Loucy (cell line): ENCODE results near the gene OGG1.

Source experiments
- H2AFZ ChIP-seq: fragments of 200-600 bp; sonication (generic); 2 replicates; pipeline ENCODE4 v1.6.0; 2016; ENCODE audit warnings: antibody characterized with exemption, mild to moderate bottlenecking, low read length, moderate library complexity
- H3F3A ChIP-seq: fragments of 200-600 bp; 2 replicates; pipeline ENCODE4 v1.6.0; 2016; ENCODE audit warnings: antibody characterized with exemption, low read depth, mild to moderate bottlenecking
- H3K27me3 ChIP-seq: fragments of 200-600 bp; sonication (generic); 2 replicates; pipeline ENCODE4 v1.6.1; 2014; ENCODE audit warnings: low read length, mild to moderate bottlenecking; ENCODE audit not compliant: insufficient read depth, poor library complexity, severe bottlenecking
- H3K36me3 ChIP-seq: fragments of 200-600 bp; sonication (generic); 2 replicates; pipeline ENCODE4 v1.6.1; 2016; ENCODE audit warnings: low read length; ENCODE audit not compliant: insufficient read depth
- H3K4me1 ChIP-seq: fragments of 200-600 bp; sonication (generic); 2 replicates; pipeline ENCODE4 v1.5.1; 2014; ENCODE audit warnings: low read length, mild to moderate bottlenecking; ENCODE audit not compliant: insufficient read depth, poor library complexity, severe bottlenecking
- H3K4me2 ChIP-seq: fragments of 200-600 bp; sonication (generic); 2 replicates; pipeline ENCODE4 v1.6.0; 2014; ENCODE audit warnings: antibody characterized with exemption, low read length, low read depth, mild to moderate bottlenecking; ENCODE audit not compliant: poor library complexity, severe bottlenecking
- H3K4me3 ChIP-seq: fragments of 200-600 bp; sonication (generic); 2 replicates; pipeline ENCODE4 v1.5.1; 2014; ENCODE audit warnings: low read length, mild to moderate bottlenecking, mixed read lengths; ENCODE audit not compliant: poor library complexity, severe bottlenecking
- H3K79me2 ChIP-seq: fragments of 200-600 bp; sonication (generic); 2 replicates; pipeline ENCODE4 v1.6.1; 2014; ENCODE audit warnings: low read length; ENCODE audit not compliant: insufficient read depth
- H3K9ac ChIP-seq: fragments of 200-600 bp; sonication (generic); 2 replicates; pipeline ENCODE4 v1.6.0; 2014; ENCODE audit warnings: mild to moderate bottlenecking, low read depth, low read length, moderate library complexity; ENCODE audit not compliant: poor library complexity, severe bottlenecking
- H3K9me2 ChIP-seq: fragments of 200-600 bp; sonication (generic); replicated peaks from 2 replicates; pipeline ENCODE4 v1.6.1; 2016; ENCODE audit warnings: low read depth, low read length, mixed read lengths
- H3K9me3 ChIP-seq: fragments of 200-600 bp; sonication (generic); 2 replicates; pipeline ENCODE4 v1.6.1; 2014; ENCODE audit warnings: mild to moderate bottlenecking, antibody characterized with exemption, low read length, low read depth; ENCODE audit not compliant: insufficient read depth
- H4K20me1 ChIP-seq: fragments of 200-600 bp; sonication (generic); 2 replicates; pipeline ENCODE4 v1.6.0; 2014; ENCODE audit warnings: antibody characterized with exemption, low read length, mild to moderate bottlenecking; ENCODE audit not compliant: insufficient read depth, poor library complexity, severe bottlenecking
- EZH2phosphoT487 ChIP-seq: fragments of 200-600 bp; IDR thresholded peaks from 2 replicates; pipeline ENCODE4 v1.6.1; 2018; ENCODE audit warnings: antibody characterized with exemption, mild to moderate bottlenecking, moderate library complexity, borderline replicate concordance
- TF ChIP-seq, protein P1 (sequence below): fragments of 200-600 bp; sonication (generic); conservative IDR thresholded peaks from 2 replicates; pipeline ENCODE4 v1.5.1; 2014; ENCODE audit warnings: mild to moderate bottlenecking, antibody characterized with exemption, low read length

The OGG1 gene

DNA sequence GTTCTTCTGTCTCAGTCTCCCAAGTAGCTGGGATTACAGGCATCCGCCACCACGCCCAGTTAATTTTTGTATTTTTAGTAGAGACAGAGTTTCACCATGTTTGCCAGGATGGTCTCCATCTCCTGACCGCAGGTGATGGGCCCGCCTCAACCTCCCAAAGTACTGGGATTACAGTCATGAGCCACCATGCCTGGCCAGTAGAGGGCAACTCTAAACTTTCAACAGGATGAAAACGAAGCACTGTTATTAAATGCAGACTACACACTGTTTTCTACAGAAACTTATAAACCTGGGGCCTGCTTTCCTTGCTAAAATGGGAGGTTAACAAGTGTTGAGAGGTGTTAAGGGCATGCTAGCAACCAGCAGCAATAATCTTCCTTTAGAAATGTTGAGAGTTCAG lies 50.8 kb downstream of the OGG1 start:
- H4K20me1 ChIP-seq: peaks cover 1% of the 10 kb centered on the region
- no peak overlapping the region for H2AFZ ChIP-seq
- H3K36me3 ChIP-seq: peaks cover 73% of the 10 kb centered on the region
- H3K4me3 ChIP-seq: no peak overlapping the region
- no peaks in the 10 kb centered on the region for H3K27me3 ChIP-seq
- TF ChIP-seq, protein P1, sequence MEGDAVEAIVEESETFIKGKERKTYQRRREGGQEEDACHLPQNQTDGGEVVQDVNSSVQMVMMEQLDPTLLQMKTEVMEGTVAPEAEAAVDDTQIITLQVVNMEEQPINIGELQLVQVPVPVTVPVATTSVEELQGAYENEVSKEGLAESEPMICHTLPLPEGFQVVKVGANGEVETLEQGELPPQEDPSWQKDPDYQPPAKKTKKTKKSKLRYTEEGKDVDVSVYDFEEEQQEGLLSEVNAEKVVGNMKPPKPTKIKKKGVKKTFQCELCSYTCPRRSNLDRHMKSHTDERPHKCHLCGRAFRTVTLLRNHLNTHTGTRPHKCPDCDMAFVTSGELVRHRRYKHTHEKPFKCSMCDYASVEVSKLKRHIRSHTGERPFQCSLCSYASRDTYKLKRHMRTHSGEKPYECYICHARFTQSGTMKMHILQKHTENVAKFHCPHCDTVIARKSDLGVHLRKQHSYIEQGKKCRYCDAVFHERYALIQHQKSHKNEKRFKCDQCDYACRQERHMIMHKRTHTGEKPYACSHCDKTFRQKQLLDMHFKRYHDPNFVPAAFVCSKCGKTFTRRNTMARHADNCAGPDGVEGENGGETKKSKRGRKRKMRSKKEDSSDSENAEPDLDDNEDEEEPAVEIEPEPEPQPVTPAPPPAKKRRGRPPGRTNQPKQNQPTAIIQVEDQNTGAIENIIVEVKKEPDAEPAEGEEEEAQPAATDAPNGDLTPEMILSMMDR: peak; percentile 54
- no peak for TF ChIP-seq EZH2phosphoT487
- peaks cover 28% of the 10 kb centered on the region for H3K79me2 ChIP-seq
- H3K4me2 ChIP-seq: no peak overlapping the region
- no peaks in the 10 kb centered on the region for H3K9me3 ChIP-seq
- H3K4me1 ChIP-seq: peaks cover under 1% of the 10 kb centered on the region
- no peaks in the 10 kb centered on the region for H3F3A ChIP-seq
- no peak overlapping the region for H3K9ac ChIP-seq
- no peaks in the 10 kb centered on the region for H3K9me2 ChIP-seq

DNA sequence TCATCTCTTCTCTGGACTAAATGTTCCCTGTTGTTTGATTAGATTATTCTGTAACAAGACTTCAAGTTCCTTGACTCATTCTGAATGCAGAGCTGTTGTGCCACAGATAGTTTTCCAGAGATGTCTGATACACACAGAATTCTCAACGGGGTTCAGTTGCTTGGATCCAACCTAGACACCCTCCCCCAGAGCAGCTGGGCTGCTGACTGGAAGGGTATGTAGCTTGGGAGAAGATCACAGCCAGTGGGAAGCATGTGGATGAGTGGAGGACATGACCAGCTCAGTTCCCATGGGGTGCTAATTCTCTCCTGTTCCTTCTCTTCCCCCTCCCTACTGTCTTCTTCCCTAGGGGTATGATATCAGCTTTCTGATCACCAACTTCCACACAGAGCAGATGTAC lies 53.7 kb downstream of the OGG1 start:
- no peak overlapping the region for H2AFZ ChIP-seq
- H3F3A ChIP-seq: no peaks in the 10 kb centered on the region; the same call in 1 of the 2 replicates
- H3K9me3 ChIP-seq: no peaks in the 10 kb centered on the region
- no peak overlapping the region for H3K4me2 ChIP-seq
- no peaks in the 10 kb centered on the region for H3K4me1 ChIP-seq
- no peaks in the 10 kb centered on the region for H3K79me2 ChIP-seq
- no peaks in the 10 kb centered on the region for H3K27me3 ChIP-seq
- no peak overlapping the region for H3K4me3 ChIP-seq
- H4K20me1 ChIP-seq: no peaks in the 10 kb centered on the region
- TF ChIP-seq, protein P1: no peak
- no peak for TF ChIP-seq EZH2phosphoT487
- H3K9me2 ChIP-seq: no peaks in the 10 kb centered on the region
- H3K9ac ChIP-seq: no peak overlapping the region
- H3K36me3 ChIP-seq: peaks cover 80% of the 10 kb centered on the region

DNA sequence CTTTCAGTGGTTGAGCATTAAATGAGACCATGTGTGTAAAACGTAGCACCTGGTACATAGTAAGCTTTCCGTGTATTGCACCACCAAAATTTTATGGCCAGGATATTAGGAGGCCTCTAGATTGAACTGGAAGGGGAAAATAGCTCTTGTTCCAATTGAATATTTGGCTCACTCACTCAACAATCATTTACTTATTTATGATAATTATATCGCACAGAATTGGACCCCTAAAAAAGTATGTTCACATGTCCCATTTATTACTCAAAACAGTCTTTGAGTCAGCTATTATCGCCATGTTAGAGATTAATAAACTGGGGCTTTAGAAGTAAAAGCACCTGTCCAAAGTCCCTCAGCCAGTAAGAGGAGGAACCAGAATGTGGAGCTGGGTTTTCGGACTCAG lies 55.2 kb downstream of the OGG1 start:
- peaks cover 68% of the 10 kb centered on the region for H3K36me3 ChIP-seq

More for the DNA sequence above, 55.2 kb downstream of the OGG1 start:
- TF ChIP-seq EZH2phosphoT487: no peak
- TF ChIP-seq, protein P1: no peak
- no peak overlapping the region for H3K4me2 ChIP-seq
- no peak overlapping the region for H3K4me3 ChIP-seq
- H2AFZ ChIP-seq: no peak overlapping the region
- no peaks in the 10 kb centered on the region for H4K20me1 ChIP-seq
- H3K9ac ChIP-seq: no peak overlapping the region
- no peaks in the 10 kb centered on the region for H3K79me2 ChIP-seq
- no peaks in the 10 kb centered on the region for H3K9me3 ChIP-seq
- no peaks in the 10 kb centered on the region for H3K27me3 ChIP-seq
- no peaks in the 10 kb centered on the region for H3K4me1 ChIP-seq
- H3F3A ChIP-seq: no peaks in the 10 kb centered on the region; the same call in 1 of the 2 replicates
- H3K9me2 ChIP-seq: no peaks in the 10 kb centered on the region
